GM12872 (cell line): ENCODE data around the gene HES6.

Experiments used
- CTCF ChIP-seq: IDR thresholded peaks from 3 replicates; pipeline ENCODE4 v1.5.1; 2011; ENCODE audit warnings: low read depth, mild to moderate bottlenecking, low read length, moderate library complexity; ENCODE audit not compliant: insufficient read depth

Gene HES6

GRCh38 chr2:238239543-238239862 lies 335 bp downstream of the HES6 start:
- TF ChIP-seq CTCF, result no peak

GRCh38 chr2:238238766-238239542 lies 884 bp downstream of the HES6 start:
- TF ChIP-seq CTCF, result no peak

- TF ChIP-seq CTCF, result no peak
Observed at GRCh38 chr2:238238311-238238765, 1.5 kb downstream of the HES6 start.

- no peak for TF ChIP-seq CTCF
Observed at GRCh38 chr2:238237431-238238135, 2.3 kb downstream of the HES6 start.

- no peak for TF ChIP-seq CTCF
Observed at GRCh38 chr2:238236571-238236970, 3.3 kb downstream of the HES6 start.

GRCh38 chr2:238235856-238236255 lies 4.0 kb downstream of the HES6 start:
- no peak for TF ChIP-seq CTCF

- TF ChIP-seq CTCF, result no peak
Observed at GRCh38 chr2:238235331-238235732, 4.5 kb downstream of the HES6 start.
